Measurements from ENCODE around the gene GDAP2. TPM values are rescaled to one million over a fixed set of nuclear protein-coding genes. Genes with fewer than 3 reads are reported as not detected.

The GDAP2 gene
- total RNA-seq, 1 experiment from 2014 or later = 18.8 TPM

DNA sequence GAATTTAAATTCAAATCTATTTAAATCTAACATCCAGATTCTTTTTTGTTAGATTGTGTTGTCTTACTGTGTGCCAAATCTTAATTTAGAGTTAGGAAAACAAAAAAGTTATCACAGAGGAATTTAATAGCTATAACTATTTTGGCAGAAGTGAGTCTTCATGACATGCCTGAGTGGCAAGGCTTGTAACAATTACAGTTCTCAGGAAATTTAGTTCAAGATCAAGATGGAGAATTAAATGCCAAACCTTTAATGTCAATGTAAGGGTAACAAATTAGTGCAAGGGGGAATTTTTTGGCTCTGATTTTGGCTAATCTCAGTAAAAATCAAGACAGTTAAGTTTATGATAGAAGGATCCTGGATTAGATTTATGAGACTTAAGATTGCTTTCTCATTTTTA, 58.4 kb downstream of the GDAP2 start:
- BruUV-seq (replicated peaks) = no TSS peak
- H3K27me3 Mint-ChIP-seq (ENCODE audit: unreplicated experiment) = no peaks in the 10 kb centered on the region
- CTCF ChIA-PET = no interaction called here
- TF ChIP-seq, protein P1, sequence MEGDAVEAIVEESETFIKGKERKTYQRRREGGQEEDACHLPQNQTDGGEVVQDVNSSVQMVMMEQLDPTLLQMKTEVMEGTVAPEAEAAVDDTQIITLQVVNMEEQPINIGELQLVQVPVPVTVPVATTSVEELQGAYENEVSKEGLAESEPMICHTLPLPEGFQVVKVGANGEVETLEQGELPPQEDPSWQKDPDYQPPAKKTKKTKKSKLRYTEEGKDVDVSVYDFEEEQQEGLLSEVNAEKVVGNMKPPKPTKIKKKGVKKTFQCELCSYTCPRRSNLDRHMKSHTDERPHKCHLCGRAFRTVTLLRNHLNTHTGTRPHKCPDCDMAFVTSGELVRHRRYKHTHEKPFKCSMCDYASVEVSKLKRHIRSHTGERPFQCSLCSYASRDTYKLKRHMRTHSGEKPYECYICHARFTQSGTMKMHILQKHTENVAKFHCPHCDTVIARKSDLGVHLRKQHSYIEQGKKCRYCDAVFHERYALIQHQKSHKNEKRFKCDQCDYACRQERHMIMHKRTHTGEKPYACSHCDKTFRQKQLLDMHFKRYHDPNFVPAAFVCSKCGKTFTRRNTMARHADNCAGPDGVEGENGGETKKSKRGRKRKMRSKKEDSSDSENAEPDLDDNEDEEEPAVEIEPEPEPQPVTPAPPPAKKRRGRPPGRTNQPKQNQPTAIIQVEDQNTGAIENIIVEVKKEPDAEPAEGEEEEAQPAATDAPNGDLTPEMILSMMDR (IDR thresholded peaks at IDR 0.05; ENCODE audit: unreplicated experiment) = no peak
- H3K36me3 Mint-ChIP-seq (ENCODE audit: insufficient read depth, unreplicated experiment) = peaks cover 17% of the 10 kb centered on the region
- no peaks in the 10 kb centered on the region for H3K4me1 Mint-ChIP-seq (ENCODE audit: low read depth, unreplicated experiment)
- DNase-seq = no peak
- intact Hi-C loops (cut with micrococcal nuclease; ENCODE audit: unreplicated experiment) = no loop called here
- no peak overlapping the region for H3K4me3 Mint-ChIP-seq (ENCODE audit: low read depth, unreplicated experiment)
- no peak overlapping the region for H3K27ac Mint-ChIP-seq (ENCODE audit: unreplicated experiment)
- H3K9me3 Mint-ChIP-seq (ENCODE audit: low read depth, unreplicated experiment) = peaks cover 8% of the 10 kb centered on the region

DNA sequence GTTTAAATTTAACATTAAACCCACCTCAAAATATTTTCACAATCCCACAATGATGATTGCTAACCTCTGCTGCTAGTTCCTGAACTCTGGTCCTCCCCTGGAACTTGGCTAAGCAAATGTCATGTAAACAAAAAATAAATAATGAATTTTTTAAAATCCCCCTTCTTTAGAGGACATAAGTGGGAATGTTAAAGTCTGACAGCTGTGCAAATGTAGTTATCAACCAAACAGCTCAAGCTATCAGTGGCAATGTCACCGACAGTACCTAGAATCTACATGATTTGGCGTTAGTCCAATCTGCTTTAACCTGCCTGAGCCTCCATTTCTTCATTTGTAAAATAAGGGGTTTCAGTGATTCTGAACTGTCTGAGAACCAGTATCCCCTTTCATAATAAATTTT, 67.7 kb downstream of the GDAP2 start:
- CTCF ChIA-PET = no interaction called here
- no peak for DNase-seq
- H3K9me3 Mint-ChIP-seq (ENCODE audit: low read depth, unreplicated experiment) = no peaks in the 10 kb centered on the region
- H3K27me3 Mint-ChIP-seq (ENCODE audit: unreplicated experiment) = no peaks in the 10 kb centered on the region
- no peak overlapping the region for H3K4me3 Mint-ChIP-seq (ENCODE audit: low read depth, unreplicated experiment)
- intact Hi-C loops (cut with micrococcal nuclease; ENCODE audit: unreplicated experiment) = no loop called here
- no peaks in the 10 kb centered on the region for H3K36me3 Mint-ChIP-seq (ENCODE audit: insufficient read depth, unreplicated experiment)
- TF ChIP-seq, protein P1 (IDR thresholded peaks at IDR 0.05; ENCODE audit: unreplicated experiment) = no peak
- no peaks in the 10 kb centered on the region for H3K4me1 Mint-ChIP-seq (ENCODE audit: low read depth, unreplicated experiment)
- no peak overlapping the region for H3K27ac Mint-ChIP-seq (ENCODE audit: unreplicated experiment)
- BruUV-seq (replicated peaks) = no TSS peak

DNA sequence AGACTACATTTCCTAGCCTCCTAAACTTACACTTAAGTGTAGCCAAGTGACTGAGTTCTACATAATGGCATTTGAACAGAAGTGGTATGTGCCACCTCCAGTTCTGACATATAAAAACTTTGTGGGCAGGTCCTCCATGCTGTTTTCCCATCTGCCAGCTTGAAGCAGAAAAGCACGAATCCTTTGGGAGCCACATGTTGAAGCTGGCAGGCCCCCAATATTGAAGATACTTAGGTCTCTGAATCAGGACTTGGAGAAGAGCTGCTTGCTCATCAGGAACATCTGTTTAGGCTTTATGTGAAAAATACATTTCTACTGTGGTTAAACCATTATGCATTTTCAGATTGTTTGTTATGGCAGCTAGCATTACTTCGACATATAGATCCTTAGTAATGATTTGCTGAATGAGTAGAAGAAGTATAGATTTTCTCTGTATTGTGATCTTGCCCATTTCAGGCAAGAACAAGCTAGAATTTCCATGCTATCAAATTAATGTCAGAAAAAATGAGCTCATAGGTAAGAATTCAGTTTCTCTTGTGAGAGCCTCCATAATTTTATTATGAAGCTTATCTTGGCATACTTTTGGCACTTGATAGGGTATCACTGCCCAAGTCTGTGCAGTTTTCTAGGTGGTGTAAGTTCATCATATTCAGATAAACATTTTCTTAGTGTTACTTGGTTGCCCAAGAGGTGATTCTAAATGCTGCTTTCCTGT, 68.4 kb downstream of the GDAP2 start:
- DNase-seq = no peak
- H3K4me3 Mint-ChIP-seq (ENCODE audit: low read depth, unreplicated experiment) = no peak overlapping the region
- no peak overlapping the region for H3K27ac Mint-ChIP-seq (ENCODE audit: unreplicated experiment)
- H3K4me1 Mint-ChIP-seq (ENCODE audit: low read depth, unreplicated experiment) = no peaks in the 10 kb centered on the region
- TF ChIP-seq, protein P1 (IDR thresholded peaks at IDR 0.05; ENCODE audit: unreplicated experiment) = no peak
- H3K36me3 Mint-ChIP-seq (ENCODE audit: insufficient read depth, unreplicated experiment) = no peaks in the 10 kb centered on the region
- CTCF ChIA-PET = no interaction called here
- BruUV-seq (replicated peaks) = no TSS peak
- intact Hi-C loops (cut with micrococcal nuclease; ENCODE audit: unreplicated experiment) = no loop called here
- H3K27me3 Mint-ChIP-seq (ENCODE audit: unreplicated experiment) = no peaks in the 10 kb centered on the region
- H3K9me3 Mint-ChIP-seq (ENCODE audit: low read depth, unreplicated experiment) = no peaks in the 10 kb centered on the region

DNA sequence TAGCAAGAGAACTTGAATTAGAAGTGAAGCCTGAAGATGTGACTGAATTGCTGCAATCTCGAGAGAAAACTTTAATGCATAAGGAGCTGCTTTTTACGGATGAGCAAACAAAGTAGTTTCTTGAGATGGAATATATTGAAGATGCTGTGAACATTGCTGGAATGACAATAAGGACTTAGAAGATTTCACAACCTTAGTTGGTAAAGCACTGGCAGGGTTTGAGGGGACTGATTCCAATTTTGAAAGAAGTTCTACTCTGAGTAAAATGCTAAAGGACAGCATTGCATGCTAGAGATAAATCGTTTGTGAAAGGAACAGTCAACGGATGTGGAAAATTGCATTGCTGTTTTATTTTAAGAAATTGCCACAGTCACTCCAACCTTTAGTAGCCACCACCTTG, 69.5 kb downstream of the GDAP2 start:
- H3K27ac Mint-ChIP-seq (ENCODE audit: unreplicated experiment) = no peak overlapping the region
- no peak for DNase-seq
- H3K4me3 Mint-ChIP-seq (ENCODE audit: low read depth, unreplicated experiment) = no peak overlapping the region
- TF ChIP-seq, protein P1 (IDR thresholded peaks at IDR 0.05; ENCODE audit: unreplicated experiment) = no peak
- H3K9me3 Mint-ChIP-seq (ENCODE audit: low read depth, unreplicated experiment) = no peaks in the 10 kb centered on the region
- no peaks in the 10 kb centered on the region for H3K36me3 Mint-ChIP-seq (ENCODE audit: insufficient read depth, unreplicated experiment)
- no peaks in the 10 kb centered on the region for H3K27me3 Mint-ChIP-seq (ENCODE audit: unreplicated experiment)
- H3K4me1 Mint-ChIP-seq (ENCODE audit: low read depth, unreplicated experiment) = no peaks in the 10 kb centered on the region
- intact Hi-C loops (cut with micrococcal nuclease; ENCODE audit: unreplicated experiment) = no loop called here
- CTCF ChIA-PET = no interaction called here
- no TSS peak for BruUV-seq (replicated peaks)
